Psoas muscle (tissue), 8 donors: ENCODE measurements around the gene MRPS27. TPM values are rescaled to one million over a fixed set of nuclear protein-coding genes. Genes with fewer than 3 reads are reported as not detected.

Source experiments
- ATAC-seq, 4 donors: fragments of 200-7000 bp; cut with Tn5 transposase; one replicate each; pipeline ENCODE4 v1.9.1; 2020; ENCODE audit warnings: moderate library complexity in 3 of 4, mild to moderate bottlenecking in 2 of 4
- DNase-seq, 2 donors: peaks; one replicate each; pipeline ENCODE4 v3.0.0-alpha.2; 2020
- H3K27ac ChIP-seq: fragments of 200-600 bp; one replicate; pipeline ENCODE4 v1.8.0; 2022
- H3K27me3 ChIP-seq, 3 donors: fragments of 200-600 bp in 1 of 3; one replicate each; pipeline versions ENCODE4 v1.6.1 to v1.8.0; 2013 to 2022; ENCODE audit warnings: low read length in 2 of 3, mild to moderate bottlenecking in 2 of 3, moderate library complexity in 1 of 3; ENCODE audit not compliant: insufficient read depth in 3 of 3
- H3K36me3 ChIP-seq, 2 donors: fragments of 200-600 bp in 1 of 2; one replicate each; pipeline versions ENCODE4 v1.6.1 to v1.8.0; 2013 to 2022; ENCODE audit warnings: low read depth in 1 of 2, mild to moderate bottlenecking in 1 of 2, moderate library complexity in 1 of 2; ENCODE audit not compliant: insufficient read depth in 1 of 2
- H3K4me1 ChIP-seq: fragments of 200-600 bp; one replicate; pipeline ENCODE4 v1.8.0; 2022
- H3K4me3 ChIP-seq: fragments of 200-600 bp; one replicate; pipeline ENCODE4 v1.8.0; 2022; ENCODE audit warnings: mild to moderate bottlenecking
- H3K9me3 ChIP-seq: fragments of 200-600 bp; one replicate; pipeline ENCODE4 v1.8.0; 2022
- WGBS, 3 donors: extraction: QIAGEN DNeasy Blood & Tissue Kit; methylation state at CpG; one replicate each; pipeline versions ENCODE4 v1.1.6 to v1.1.7; 2013; 5-methylcytosine and 5-hydroxymethylcytosine counted together
- intact Hi-C, 2 donors: fragments of 100-400 bp; cut with DNase I; formaldehyde crosslinking; loops; one replicate each; pipeline versions ENCODE4 v1.11.0 to v1.14.2; 2022
- polyA plus RNA-seq, 3 donors: library from polyadenylated mRNA; stranded (reverse); fragments of 200-250 nt; gene quantifications; one replicate each; pipeline ENCODE4 v1.2.3, GENCODE V29; 2013
- total RNA-seq, 4 donors: library from RNA; stranded (reverse); fragmentation: NEBNext Ultra II Directional in 2 of 4; extraction: Animal tissue kit (Norgen Biotek cat#: 25700) in 2 of 4; gene quantifications; one replicate each; pipeline versions ENCODE4 v1.2.1 to v1.2.4, GENCODE V29; 2021 to 2023
- TF ChIP-seq, protein P1 (sequence below): fragments of 200-600 bp; IDR thresholded peaks from one replicate; pipeline ENCODE4 v1.8.0; 2022; ENCODE audit warnings: antibody characterized with exemption
- donor health status: healthy with polysubstance abuse.
- donor health status: DM: no; HTN: no; CAD: no; lungs with moderate emphysema.
- donor health status: Bipolar disorder and iron deficiency.
- donor health status: healthy.
- donor health status: DM: yes; HTN: yes; CAD: no.
- donor health status: DM: no; HTN: no; CAD: no.
- donor health status: DM: no; HTN: no; CAD: no.
- donor health status: DM: yes; HTN: yes; CAD: no.

Gene MRPS27
- total and polyA plus RNA-seq, 7 donors, result 34.9 to 76.9 (median 55.5) TPM

DNA sequence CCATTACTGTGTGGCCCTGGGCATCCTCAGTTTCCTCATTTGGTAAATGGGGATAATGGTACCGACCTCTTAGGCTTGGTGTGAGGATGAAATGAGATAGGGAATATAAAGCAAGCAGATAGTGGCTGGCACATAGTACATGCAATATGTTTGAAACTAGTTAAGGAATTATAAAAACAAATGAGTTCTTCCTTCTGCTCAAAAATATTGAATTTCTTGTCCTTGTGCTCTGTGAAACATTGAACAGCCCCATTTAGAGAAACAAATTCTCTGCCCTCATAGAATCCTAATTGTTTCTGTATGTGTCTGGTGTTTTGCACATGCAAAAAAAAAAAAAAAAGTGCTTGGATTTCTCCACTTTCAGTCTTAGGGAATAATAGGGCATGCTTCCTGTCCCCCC lies 39.8 kb upstream of the MRPS27 start:
- H3K4me1 ChIP-seq, result no peaks in the 10 kb centered on the region
- intact Hi-C loops, result loop anchor here in 1 of 2 donors (5.0 kb wide), 2 partner anchors 467 to 482 kb away; no protein-coding TSS in a partner anchor
- H3K4me3 ChIP-seq, result no peak overlapping the region
- no peaks in the 10 kb centered on the region for H3K9me3 ChIP-seq
- ATAC-seq (no peak), DNase-seq (no peak)
- H3K27ac ChIP-seq, result no peak overlapping the region
- 96 to 100% (median 100%) methylated on average over 1 of the region's 1 CpG for WGBS, 3 donors
- H3K36me3 ChIP-seq, result peaks cover 3 to 37% of the 10 kb centered on the region in 2 donors
- TF ChIP-seq, protein P1, sequence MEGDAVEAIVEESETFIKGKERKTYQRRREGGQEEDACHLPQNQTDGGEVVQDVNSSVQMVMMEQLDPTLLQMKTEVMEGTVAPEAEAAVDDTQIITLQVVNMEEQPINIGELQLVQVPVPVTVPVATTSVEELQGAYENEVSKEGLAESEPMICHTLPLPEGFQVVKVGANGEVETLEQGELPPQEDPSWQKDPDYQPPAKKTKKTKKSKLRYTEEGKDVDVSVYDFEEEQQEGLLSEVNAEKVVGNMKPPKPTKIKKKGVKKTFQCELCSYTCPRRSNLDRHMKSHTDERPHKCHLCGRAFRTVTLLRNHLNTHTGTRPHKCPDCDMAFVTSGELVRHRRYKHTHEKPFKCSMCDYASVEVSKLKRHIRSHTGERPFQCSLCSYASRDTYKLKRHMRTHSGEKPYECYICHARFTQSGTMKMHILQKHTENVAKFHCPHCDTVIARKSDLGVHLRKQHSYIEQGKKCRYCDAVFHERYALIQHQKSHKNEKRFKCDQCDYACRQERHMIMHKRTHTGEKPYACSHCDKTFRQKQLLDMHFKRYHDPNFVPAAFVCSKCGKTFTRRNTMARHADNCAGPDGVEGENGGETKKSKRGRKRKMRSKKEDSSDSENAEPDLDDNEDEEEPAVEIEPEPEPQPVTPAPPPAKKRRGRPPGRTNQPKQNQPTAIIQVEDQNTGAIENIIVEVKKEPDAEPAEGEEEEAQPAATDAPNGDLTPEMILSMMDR, result no peak
- no peaks in the 10 kb centered on the region for H3K27me3 ChIP-seq

DNA sequence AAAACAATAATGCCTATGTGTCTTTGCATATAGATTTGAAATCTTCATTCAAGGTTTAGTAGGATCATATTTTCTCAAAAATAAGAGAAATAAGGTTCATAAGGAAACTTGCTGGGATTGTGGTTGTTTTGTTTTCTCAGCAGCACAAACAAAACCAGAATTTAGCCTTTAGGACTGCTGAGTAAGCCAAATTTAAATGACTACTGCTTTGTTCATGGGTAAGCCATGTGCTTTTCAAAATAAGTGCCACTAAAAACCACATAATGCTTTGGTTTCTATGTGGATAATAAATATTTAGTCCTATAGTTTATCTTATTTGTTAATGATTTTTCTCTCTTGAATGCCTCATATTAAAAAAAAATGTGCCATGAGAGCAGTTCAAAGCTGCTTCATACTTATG lies 38.9 kb upstream of the MRPS27 start:
- TF ChIP-seq, protein P1, result no peak
- no peak for ATAC-seq
- H3K4me1 ChIP-seq, result no peaks in the 10 kb centered on the region
- no peaks in the 10 kb centered on the region for H3K27me3 ChIP-seq
- DNase-seq, result no peak
- intact Hi-C loops, result loop anchor here in 1 of 2 donors (5.0 kb wide), 2 partner anchors 468 to 483 kb away; no protein-coding TSS in a partner anchor
- H3K36me3 ChIP-seq, result peaks cover 3 to 37% of the 10 kb centered on the region in 2 donors
- no peak overlapping the region for H3K27ac ChIP-seq
- no peak overlapping the region for H3K4me3 ChIP-seq
- no peaks in the 10 kb centered on the region for H3K9me3 ChIP-seq

DNA sequence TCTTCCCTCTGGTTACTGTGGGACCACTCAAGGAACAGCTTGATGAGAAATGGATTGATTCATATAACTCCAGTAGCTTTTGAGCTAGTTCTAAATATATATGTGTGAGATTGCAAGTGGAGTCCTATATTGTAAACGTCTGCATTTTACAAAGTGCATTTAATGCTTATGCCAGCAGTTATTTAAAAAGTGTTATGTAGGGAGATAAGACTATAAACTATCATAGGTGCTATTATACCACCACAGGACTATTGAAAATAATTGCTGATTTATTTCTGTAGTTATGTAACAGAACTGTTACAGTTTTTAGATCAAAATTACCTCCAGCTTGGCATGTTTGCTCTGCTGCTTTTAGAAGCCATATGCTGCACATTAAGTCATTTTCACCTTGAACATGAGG lies 36.3 kb upstream of the MRPS27 start:
- Histone ChIP-seq H3K4me3 (no peak overlapping the region), H3K36me3 (peaks cover 3 to 32% of the 10 kb centered on the region in 2 donors), H3K4me1 (no peaks in the 10 kb centered on the region), H3K27me3 (no peaks in the 10 kb centered on the region), H3K9me3 (no peaks in the 10 kb centered on the region), H3K27ac (no peak overlapping the region)
- TF ChIP-seq, protein P1, result no peak
- DNase-seq, result no peak
- WGBS, 3 donors, result 71 to 83% (median 77%) methylated on average over 1 of the region's 1 CpG
- intact Hi-C loops, result loop anchor here in 1 of 2 donors (5.0 kb wide), 2 partner anchors 471 to 486 kb away; no protein-coding TSS in a partner anchor
- no peak for ATAC-seq

DNA sequence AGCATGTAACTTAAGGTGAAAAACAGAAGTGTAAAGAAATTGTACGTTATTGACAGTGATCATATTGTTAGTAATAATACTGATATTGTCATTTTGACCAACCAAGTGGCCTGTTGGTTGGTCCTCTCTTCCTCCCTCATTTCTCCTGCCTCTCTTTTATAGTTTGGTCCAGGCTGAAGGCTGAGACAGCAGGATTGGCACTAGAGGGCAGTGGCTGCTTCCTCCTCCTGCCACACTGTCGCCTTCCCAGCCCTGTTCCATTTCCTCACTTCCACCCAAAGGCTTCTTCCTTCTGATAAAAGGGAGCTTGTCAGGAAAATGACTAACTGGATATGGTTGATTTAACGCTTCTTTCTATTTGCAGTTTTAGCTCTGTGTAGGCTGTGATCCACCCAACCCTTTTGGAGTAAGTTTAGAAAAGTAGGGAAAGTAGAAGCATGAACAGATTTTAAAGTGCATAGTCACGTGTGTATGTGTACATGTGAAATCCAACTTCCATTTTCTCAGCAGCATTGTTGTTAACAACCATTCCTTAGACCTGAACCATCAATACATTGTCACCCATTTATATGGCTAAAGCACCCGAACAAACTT lies 35.8 kb upstream of the MRPS27 start:
- peak in 1 of 2 donors; percentile 58 for DNase-seq
- H3K27ac ChIP-seq, result no peak overlapping the region
- ATAC-seq, result peak; percentile 84 to 95 (median 90)
- no peaks in the 10 kb centered on the region for H3K4me1 ChIP-seq
- H3K4me3 ChIP-seq, result no peak overlapping the region
- intact Hi-C loops, result loop anchor here in 1 of 2 donors (5.0 kb wide), 2 partner anchors 471 to 486 kb away; no protein-coding TSS in a partner anchor
- no peaks in the 10 kb centered on the region for H3K9me3 ChIP-seq
- H3K36me3 ChIP-seq, result peaks cover 3 to 29% of the 10 kb centered on the region in 2 donors
- TF ChIP-seq, protein P1, result peak; percentile 63
- no peaks in the 10 kb centered on the region for H3K27me3 ChIP-seq
- 53 to 63% (median 55%) methylated on average over 5 of the region's 5 CpGs for WGBS, 3 donors

DNA sequence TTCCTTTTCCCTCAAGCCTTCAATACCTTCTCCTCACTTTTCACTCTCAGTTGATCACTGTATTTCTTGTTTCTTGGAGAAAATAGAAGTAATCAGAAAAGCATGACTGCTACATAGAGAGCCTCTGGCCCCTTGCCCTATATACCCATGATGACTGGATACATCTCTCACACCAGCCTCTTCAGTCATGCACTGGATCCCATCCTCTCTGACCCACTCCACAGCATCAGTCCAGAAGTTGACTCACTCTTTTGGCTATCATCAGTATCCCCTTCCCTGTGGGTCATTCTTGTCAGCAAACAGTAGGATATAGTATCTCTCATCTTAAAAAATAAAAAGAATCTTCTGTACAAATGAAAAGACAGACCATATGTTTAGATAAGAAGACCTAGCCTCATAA lies 33.0 kb upstream of the MRPS27 start:
- no peaks in the 10 kb centered on the region for H3K4me1 ChIP-seq
- H3K4me3 ChIP-seq, result no peak overlapping the region
- no peak overlapping the region for H3K27ac ChIP-seq
- TF ChIP-seq, protein P1, result no peak
- intact Hi-C loops, result no loop called here
- ATAC-seq (no peak), DNase-seq (no peak)
- peaks cover 0 to 2% of the 10 kb centered on the region in 2 donors for H3K36me3 ChIP-seq
- no peaks in the 10 kb centered on the region for H3K9me3 ChIP-seq
- no peaks in the 10 kb centered on the region for H3K27me3 ChIP-seq
